Measurements from ENCODE around the gene TMEM200C. TPM values are rescaled to one million over a fixed set of nuclear protein-coding genes. Genes with fewer than 3 reads are reported as not detected.

Gene TMEM200C
- total RNA-seq, 1 donor from 2014 or later = 0.92 TPM

DNA sequence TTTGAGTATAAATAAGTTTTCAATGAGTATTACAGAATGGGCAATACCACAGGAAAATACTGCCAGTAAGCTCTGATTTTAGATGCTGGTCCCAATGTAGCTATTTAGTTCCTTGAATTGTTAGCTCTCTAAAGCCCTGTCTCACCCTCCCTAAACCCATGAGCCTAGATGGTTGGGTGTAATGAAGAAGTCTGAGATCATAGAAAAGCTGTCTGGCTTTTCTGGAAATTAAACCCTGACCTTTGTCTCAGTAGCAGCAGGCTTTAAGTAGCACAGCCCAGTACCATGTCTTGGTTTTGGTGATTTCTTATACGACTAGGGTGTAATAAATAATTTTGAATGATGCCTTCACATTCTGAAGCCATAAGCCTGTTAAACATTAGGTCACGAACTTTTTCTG, 55.3 kb downstream of the TMEM200C start:
- no peak overlapping the region for H3K4me3 ChIP-seq (ENCODE audit: low read depth, low read length)
- TF ChIP-seq, protein P1, sequence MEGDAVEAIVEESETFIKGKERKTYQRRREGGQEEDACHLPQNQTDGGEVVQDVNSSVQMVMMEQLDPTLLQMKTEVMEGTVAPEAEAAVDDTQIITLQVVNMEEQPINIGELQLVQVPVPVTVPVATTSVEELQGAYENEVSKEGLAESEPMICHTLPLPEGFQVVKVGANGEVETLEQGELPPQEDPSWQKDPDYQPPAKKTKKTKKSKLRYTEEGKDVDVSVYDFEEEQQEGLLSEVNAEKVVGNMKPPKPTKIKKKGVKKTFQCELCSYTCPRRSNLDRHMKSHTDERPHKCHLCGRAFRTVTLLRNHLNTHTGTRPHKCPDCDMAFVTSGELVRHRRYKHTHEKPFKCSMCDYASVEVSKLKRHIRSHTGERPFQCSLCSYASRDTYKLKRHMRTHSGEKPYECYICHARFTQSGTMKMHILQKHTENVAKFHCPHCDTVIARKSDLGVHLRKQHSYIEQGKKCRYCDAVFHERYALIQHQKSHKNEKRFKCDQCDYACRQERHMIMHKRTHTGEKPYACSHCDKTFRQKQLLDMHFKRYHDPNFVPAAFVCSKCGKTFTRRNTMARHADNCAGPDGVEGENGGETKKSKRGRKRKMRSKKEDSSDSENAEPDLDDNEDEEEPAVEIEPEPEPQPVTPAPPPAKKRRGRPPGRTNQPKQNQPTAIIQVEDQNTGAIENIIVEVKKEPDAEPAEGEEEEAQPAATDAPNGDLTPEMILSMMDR (conservative IDR thresholded peaks at IDR 0.05; ENCODE audit: low read depth, low read length) = no peak
- no peak for DNase-seq (ENCODE audit: low read depth)

DNA sequence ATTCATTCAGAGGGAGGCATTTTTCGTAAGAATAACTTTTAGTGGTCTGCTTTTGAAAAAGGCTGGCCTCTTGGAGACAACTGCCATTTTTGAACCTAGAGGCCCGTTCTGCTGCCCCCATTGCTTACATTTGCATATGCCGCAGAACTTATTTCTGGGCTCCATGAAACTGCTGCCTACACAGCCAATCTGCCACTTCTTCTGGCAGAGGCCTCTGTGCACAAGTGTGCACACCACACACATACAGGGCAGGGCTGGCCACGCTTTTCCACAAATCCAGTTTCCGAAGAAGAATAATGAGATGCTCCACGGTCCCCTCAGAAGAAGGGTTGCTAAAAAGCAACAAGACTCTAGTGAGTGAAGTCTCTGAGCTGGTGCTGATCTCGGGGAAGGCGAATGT, 56.2 kb downstream of the TMEM200C start:
- DNase-seq (ENCODE audit: low read depth) = no peak
- no peak overlapping the region for H3K4me3 ChIP-seq (ENCODE audit: low read depth, low read length)
- TF ChIP-seq, protein P1 (conservative IDR thresholded peaks at IDR 0.05; ENCODE audit: low read depth, low read length) = no peak

Measured in epithelial cell of proximal tubule (primary cell).